Ishikawa (cell line): ENCODE measurements around the gene RAB44.

Experiments
- CEBPB ChIP-seq: IDR thresholded peaks from 2 replicates; pipeline ENCODE4 v1.6.1; 2012
- EP300 ChIP-seq: IDR thresholded peaks from 2 replicates; pipeline ENCODE4 v1.6.1; 2012; ENCODE audit warnings: borderline replicate concordance
- MAX ChIP-seq: IDR thresholded peaks from 2 replicates; pipeline ENCODE4 v1.6.1; 2012
- RAD21 ChIP-seq: IDR thresholded peaks from 2 replicates; pipeline ENCODE4 v1.6.1; 2012; ENCODE audit warnings: low read depth
- TAF1 ChIP-seq: IDR thresholded peaks from 2 replicates; pipeline ENCODE4 v1.6.1; 2012; ENCODE audit warnings: low read depth, mild to moderate bottlenecking
- TCF12 ChIP-seq: IDR thresholded peaks from 2 replicates; pipeline ENCODE4 v1.6.1; 2012; ENCODE audit warnings: low read depth
- USF1 ChIP-seq: IDR thresholded peaks from 2 replicates; pipeline ENCODE4 v1.6.1; 2012
- ZBTB7A ChIP-seq: IDR thresholded peaks from 2 replicates; pipeline ENCODE4 v1.6.1; 2012; ENCODE audit warnings: low read depth
- TF ChIP-seq, protein P1 (sequence below): IDR thresholded peaks from 2 replicates; pipeline ENCODE4 v1.6.1; 2012; ENCODE audit warnings: low read depth, mild to moderate bottlenecking

GRCh38 chr6:36717871-36718540 is 20.4 kb downstream of the RAB44 start:
- TF ChIP-seq TAF1 (no peak), MAX (no peak), CEBPB (no peak), EP300 (no peak), USF1 (no peak), TCF12 (no peak), RAD21 (no peak), ZBTB7A (no peak)
- TF ChIP-seq, protein P1, sequence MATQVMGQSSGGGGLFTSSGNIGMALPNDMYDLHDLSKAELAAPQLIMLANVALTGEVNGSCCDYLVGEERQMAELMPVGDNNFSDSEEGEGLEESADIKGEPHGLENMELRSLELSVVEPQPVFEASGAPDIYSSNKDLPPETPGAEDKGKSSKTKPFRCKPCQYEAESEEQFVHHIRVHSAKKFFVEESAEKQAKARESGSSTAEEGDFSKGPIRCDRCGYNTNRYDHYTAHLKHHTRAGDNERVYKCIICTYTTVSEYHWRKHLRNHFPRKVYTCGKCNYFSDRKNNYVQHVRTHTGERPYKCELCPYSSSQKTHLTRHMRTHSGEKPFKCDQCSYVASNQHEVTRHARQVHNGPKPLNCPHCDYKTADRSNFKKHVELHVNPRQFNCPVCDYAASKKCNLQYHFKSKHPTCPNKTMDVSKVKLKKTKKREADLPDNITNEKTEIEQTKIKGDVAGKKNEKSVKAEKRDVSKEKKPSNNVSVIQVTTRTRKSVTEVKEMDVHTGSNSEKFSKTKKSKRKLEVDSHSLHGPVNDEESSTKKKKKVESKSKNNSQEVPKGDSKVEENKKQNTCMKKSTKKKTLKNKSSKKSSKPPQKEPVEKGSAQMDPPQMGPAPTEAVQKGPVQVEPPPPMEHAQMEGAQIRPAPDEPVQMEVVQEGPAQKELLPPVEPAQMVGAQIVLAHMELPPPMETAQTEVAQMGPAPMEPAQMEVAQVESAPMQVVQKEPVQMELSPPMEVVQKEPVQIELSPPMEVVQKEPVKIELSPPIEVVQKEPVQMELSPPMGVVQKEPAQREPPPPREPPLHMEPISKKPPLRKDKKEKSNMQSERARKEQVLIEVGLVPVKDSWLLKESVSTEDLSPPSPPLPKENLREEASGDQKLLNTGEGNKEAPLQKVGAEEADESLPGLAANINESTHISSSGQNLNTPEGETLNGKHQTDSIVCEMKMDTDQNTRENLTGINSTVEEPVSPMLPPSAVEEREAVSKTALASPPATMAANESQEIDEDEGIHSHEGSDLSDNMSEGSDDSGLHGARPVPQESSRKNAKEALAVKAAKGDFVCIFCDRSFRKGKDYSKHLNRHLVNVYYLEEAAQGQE: no peak
